OCI-LY7 (cell line): ENCODE measurements around the gene SOBP.

Experiments used
- CTCF ChIP-seq: fragments of 200-600 bp; sonication (generic); conservative IDR thresholded peaks from 2 replicates; pipeline ENCODE4 v1.5.1; 2014; ENCODE audit warnings: mild to moderate bottlenecking, antibody characterized with exemption, low read length, moderate library complexity, mixed read lengths
- EZH2phosphoT487 ChIP-seq: fragments of 200-600 bp; sonication (generic); IDR thresholded peaks from 2 replicates; pipeline ENCODE4 v1.6.1; 2018; ENCODE audit warnings: low read depth, borderline replicate concordance, mild to moderate bottlenecking, mixed run types, antibody characterized with exemption, low read length, moderate library complexity, mixed read lengths

- no peak for TF ChIP-seq CTCF
- no peak for TF ChIP-seq EZH2phosphoT487
Measured at GRCh38 chr6:107556082-107556481, 66.2 kb downstream of the SOBP start.
